Esophagus (tissue), 2 donors: ENCODE results near the gene CCNT2. TPM values are rescaled to one million over a fixed set of nuclear protein-coding genes. Genes with fewer than 3 reads are reported as not detected.

Source experiments
- H3K27ac ChIP-seq, 2 donors: one replicate each; pipeline ENCODE4 v1.5.1; 2013; ENCODE audit warnings: low read depth in 2 of 2, mild to moderate bottlenecking in 2 of 2, inconsistent platforms in 1 of 2, low read length in 1 of 2, moderate library complexity in 1 of 2
- H3K27me3 ChIP-seq, 2 donors: one replicate each; pipeline ENCODE4 v1.6.1; 2013; ENCODE audit warnings: low read length in 2 of 2, control low read depth in 1 of 2, mild to moderate bottlenecking in 1 of 2; ENCODE audit not compliant: insufficient read depth in 2 of 2, control insufficient read depth in 1 of 2
- H3K36me3 ChIP-seq, 2 donors: one replicate each; pipeline ENCODE4 v1.6.1; 2013; ENCODE audit warnings: low read length in 1 of 2; ENCODE audit not compliant: control insufficient read depth in 2 of 2, insufficient read depth in 2 of 2
- H3K4me1 ChIP-seq, 2 donors: one replicate each; pipeline ENCODE4 v1.6.1; 2013; ENCODE audit warnings: low read length in 1 of 2; ENCODE audit not compliant: control insufficient read depth in 2 of 2, insufficient read depth in 2 of 2
- H3K4me3 ChIP-seq, 2 donors: one replicate each; pipeline ENCODE4 v1.5.1; 2013; ENCODE audit warnings: low read length in 2 of 2, mild to moderate bottlenecking in 2 of 2, low read depth in 1 of 2, moderate library complexity in 1 of 2
- H3K9me3 ChIP-seq, 2 donors: one replicate each; pipeline ENCODE4 v1.6.1; 2013; ENCODE audit warnings: mild to moderate bottlenecking in 2 of 2, low read depth in 1 of 2, low read length in 1 of 2, moderate library complexity in 1 of 2; ENCODE audit not compliant: control insufficient read depth in 2 of 2, insufficient read depth in 1 of 2
- WGBS, 2 donors: extraction: QIAGEN DNeasy Blood & Tissue Kit; methylation state at CpG; one replicate each; pipeline ENCODE4 v1.1.7; 2013; 5-methylcytosine and 5-hydroxymethylcytosine counted together
- polyA plus RNA-seq, 2 donors: library from polyadenylated mRNA; stranded (reverse); fragments of 200-250 nt; gene quantifications; one replicate each; pipeline ENCODE4 v1.2.3, GENCODE V29; 2013
- donor health status: healthy with polysubstance abuse.
- donor health status: Bipolar disorder and iron deficiency.

The CCNT2 gene
- polyA plus RNA-seq, 2 donors = 7.6 to 11.7 TPM

- Histone ChIP-seq H3K4me1 (no peaks in the 10 kb centered on the region), H3K4me3 (no peak overlapping the region), H3K36me3 (no peaks in the 10 kb centered on the region), H3K9me3 (no peaks in the 10 kb centered on the region), H3K27me3 (no peaks in the 10 kb centered on the region), H3K27ac (no peak overlapping the region)
- 19 to 25% methylated on average over 3 of the region's 3 CpGs for WGBS, 2 donors
These were observed 70.5 kb downstream of the CCNT2 start for GRCh38 chr2:134988994-134989605.

GRCh38 chr2:134999521-134999920 is 80.9 kb downstream of the CCNT2 start:
- H3K27ac ChIP-seq = no peak overlapping the region
- no peak overlapping the region for H3K4me3 ChIP-seq
- WGBS, 2 donors = 67 to 71% methylated on average over 2 of the region's 2 CpGs
- no peaks in the 10 kb centered on the region for H3K27me3 ChIP-seq
- H3K36me3 ChIP-seq = no peaks in the 10 kb centered on the region
- no peaks in the 10 kb centered on the region for H3K4me1 ChIP-seq
- H3K9me3 ChIP-seq = no peaks in the 10 kb centered on the region

GRCh38 chr2:135002836-135003235 is 84.2 kb downstream of the CCNT2 start:
- no peaks in the 10 kb centered on the region for H3K9me3 ChIP-seq
- 79 to 86% methylated on average over 4 of the region's 4 CpGs for whole genome bisulfite sequencing, 2 donors
- H3K36me3 ChIP-seq = no peaks in the 10 kb centered on the region
- H3K4me3 ChIP-seq = no peak overlapping the region
- no peaks in the 10 kb centered on the region for H3K4me1 ChIP-seq
- H3K27me3 ChIP-seq = no peaks in the 10 kb centered on the region
- no peak overlapping the region for H3K27ac ChIP-seq

- H3K4me1 ChIP-seq = no peaks in the 10 kb centered on the region
- H3K27me3 ChIP-seq = no peaks in the 10 kb centered on the region
- no peaks in the 10 kb centered on the region for H3K36me3 ChIP-seq
- 4 to 10% methylated on average over 17 of the region's 17 CpGs for WGBS, 2 donors
- no peak overlapping the region for H3K4me3 ChIP-seq
- no peaks in the 10 kb centered on the region for H3K9me3 ChIP-seq
- no peak overlapping the region for H3K27ac ChIP-seq
These were observed 85.6 kb downstream of the CCNT2 start for GRCh38 chr2:135004005-135004746.

- H3K27ac ChIP-seq = no peak overlapping the region
- H3K27me3 ChIP-seq = no peaks in the 10 kb centered on the region
- 54 to 60% methylated on average over 3 of the region's 3 CpGs for WGBS, 2 donors
- H3K9me3 ChIP-seq = no peaks in the 10 kb centered on the region
- no peaks in the 10 kb centered on the region for H3K4me1 ChIP-seq
- no peaks in the 10 kb centered on the region for H3K36me3 ChIP-seq
- H3K4me3 ChIP-seq = no peak overlapping the region
These were observed 87.1 kb downstream of the CCNT2 start for GRCh38 chr2:135005753-135006152.

Other genes starting within 250 kb of the CCNT2 start
- under 1 TPM; 0.10 to 0.11 TPM for gene TMEM163, start 199.8 kb upstream of the CCNT2 start, polyA plus RNA-seq
- not detected for gene ACMSD, start 80.2 kb upstream of the CCNT2 start, polyA plus RNA-seq
- not detected for gene MAP3K19, start 128.6 kb downstream of the CCNT2 start, polyA plus RNA-seq
- 10 to 100 TPM; 13.9 to 20.2 TPM for gene RAB3GAP1, start 133.5 kb downstream of the CCNT2 start, polyA plus RNA-seq